GM21717 (cell line): ENCODE results near the gene PBX1.

Experiments
- ATAC-seq: cut with Tn5 transposase; IDR thresholded peaks from one replicate; pipeline ENCODE4 v1.9.1; 2021; ENCODE audit warnings: mild to moderate bottlenecking, moderate library complexity; ENCODE audit not compliant: unreplicated experiment

Gene PBX1

DNA sequence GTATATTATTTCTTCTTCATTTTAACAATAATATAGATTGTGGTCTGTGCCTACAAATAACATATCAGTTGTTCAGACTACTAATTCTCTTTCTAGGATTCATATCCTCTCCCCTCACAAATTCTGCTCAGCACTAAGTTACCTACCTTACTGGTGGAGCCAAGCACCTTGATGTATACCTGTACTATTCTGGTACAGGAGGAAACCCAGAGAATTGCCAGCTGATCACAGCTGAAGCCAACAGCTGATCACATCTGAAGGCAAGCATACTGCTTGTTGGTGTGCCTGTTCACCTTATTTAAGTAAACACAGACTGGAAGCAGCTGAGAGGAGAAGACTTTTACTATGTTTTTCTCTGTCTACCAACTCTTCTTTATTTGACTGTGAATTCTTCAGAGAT is 101.8 kb downstream of the PBX1 start:
- no peak for ATAC-seq

DNA sequence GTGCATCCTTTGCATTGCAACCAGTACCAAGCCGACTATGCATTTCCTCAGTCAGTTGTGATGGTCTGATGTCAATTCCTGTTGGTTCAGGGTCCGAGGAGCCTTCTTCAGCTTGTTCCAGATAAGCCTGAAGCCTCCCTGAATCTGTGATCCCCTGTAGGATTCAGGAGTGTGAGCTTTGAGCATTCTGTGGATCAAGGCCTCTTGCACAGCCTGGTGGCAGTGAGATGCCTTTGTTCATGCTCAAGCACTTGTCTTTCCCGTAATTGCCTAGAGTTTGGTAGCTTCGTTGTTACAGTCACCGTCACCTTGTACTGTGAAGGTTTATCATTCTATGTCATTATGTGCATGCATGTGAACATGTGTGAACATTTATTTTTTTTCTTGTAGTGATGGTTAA is 103.5 kb downstream of the PBX1 start:
- ATAC-seq = no peak

DNA sequence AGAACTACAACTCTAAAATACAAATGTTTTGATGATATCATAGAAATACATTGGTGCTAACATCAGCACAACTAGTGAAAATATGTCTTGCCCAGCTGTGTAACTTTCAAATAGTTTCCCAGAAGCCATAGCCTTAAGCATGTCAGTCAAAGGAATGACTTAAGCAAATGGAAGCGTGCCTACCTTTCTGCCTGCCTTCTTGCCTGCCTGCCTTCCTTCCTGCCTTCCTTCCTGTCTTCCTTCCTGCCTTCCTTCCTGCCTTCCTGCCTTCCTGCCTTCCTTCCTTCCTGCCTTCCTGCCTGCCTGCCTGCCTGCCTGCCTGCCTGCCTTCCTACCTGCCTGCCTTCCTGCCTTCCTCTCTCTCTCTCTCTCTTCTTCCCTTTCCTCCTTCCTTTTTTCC is 104.0 kb downstream of the PBX1 start:
- no peak for ATAC-seq

DNA sequence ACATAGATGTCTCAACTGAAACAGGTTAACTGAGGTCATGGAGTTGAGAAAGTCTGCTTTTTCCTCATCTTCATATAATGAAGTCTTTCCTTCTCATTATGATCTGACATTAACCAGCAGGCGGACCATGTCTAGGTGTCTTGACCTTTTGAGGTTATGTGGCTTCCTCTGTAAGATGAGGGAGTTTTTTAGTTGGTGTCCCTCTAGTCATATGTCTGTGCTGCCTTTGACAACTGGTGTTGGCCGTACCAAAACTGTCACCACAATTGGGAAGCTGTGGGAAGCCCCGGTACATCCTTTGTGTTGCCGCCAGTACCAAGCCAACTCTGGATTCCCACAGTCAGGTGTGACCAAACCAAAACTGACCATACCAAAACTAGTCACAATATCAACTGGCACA is 105.1 kb downstream of the PBX1 start:
- no peak for ATAC-seq

DNA sequence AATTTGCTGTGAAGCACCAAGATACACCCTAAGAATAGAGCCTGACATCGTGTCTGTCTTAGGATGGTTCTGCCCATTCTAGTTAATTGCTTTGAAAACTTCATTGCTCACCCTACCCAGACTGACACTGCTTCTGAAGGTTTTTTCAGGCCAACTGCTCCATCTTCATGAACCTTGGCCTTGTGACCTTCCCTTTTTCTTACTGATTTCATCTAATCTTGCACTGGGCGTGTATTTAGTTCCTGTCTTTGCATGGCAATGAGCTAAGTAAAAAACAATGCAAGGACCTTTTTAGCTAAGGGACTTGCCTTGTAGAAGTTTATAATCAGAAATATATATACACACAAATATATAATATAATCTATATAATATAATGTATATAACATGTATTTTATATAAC is 108.0 kb downstream of the PBX1 start:
- ATAC-seq = no peak

DNA sequence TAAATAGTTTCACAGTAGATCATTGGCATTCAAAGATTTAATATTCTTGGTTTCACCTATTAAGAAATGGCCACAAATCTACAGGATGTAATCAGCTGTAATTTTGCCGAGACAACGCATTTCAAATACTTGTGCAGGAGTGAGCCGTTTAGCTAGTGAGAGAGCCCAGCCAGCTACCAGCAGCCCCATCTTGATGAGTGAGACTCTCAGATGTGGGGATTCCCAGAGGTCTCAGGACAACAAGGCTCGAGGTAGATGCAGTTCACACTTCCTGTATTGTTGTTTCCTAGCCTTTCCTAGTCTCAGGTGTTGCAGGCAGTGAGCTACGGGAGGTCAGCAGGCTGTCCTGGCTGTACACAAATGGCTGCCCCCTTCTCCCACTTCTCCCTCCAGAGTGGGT is 108.6 kb downstream of the PBX1 start:
- ATAC-seq = no peak

DNA sequence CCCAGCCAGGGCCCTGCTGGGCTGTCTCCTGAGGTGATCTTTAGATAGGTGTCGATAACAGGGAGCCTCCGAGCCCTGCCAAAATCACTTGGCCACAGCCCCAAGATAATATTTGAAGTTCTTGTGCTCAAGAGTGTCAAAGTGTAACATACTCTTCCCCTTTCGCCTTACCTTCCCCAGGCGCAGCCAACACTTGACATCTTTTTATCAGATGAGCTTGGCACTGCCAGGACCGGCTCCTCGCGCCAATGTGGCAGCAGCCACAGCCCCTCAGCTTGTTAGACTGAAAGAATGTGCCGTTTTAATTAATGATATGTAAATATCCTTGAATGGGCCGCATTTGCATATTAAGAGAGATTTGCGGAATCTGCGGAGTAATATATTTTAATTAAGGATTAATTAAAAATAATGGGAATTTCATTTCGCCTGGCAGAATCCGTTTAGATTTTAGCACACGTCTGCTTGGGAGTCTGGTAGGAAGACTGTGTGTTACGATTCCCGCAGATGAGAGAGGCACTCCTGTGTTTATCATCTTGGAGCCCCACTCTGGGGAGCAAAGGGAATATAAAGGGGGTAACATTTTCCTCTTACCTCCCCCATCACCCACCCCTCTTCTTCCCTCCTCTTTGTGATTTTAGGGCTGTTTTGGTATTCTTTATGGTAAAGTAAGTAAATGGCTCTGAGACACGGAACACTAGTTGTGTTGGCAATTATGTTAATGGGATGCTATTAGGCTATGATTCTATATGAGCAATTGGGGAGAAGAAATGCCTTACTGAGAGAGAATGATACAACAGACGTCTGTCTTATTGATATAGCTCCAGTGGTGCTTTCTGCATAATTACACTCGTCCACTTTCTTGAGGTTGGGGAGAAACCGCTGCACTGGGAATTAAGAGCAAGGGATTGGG is 109.8 kb downstream of the PBX1 start:
- no peak for ATAC-seq

DNA sequence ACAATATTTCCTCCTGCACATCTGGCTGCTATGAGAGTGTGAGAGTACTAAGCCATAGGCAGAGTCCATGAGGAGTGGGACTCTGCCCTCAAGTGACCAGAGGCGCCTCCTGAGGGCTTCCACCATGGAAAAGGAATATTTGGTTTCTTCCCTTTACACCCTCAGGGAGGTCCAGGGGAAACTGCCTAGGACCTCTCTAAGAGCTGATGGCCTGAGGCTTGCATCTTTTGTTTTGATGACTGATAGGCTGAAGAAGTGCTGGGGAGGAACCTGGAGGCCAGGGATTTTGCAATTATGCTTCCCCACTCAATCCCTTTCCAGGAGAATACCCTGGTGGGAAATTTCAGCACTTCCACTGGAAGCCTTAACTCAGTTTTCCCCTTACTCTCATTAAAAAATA is 111.0 kb downstream of the PBX1 start:
- no peak for ATAC-seq

DNA sequence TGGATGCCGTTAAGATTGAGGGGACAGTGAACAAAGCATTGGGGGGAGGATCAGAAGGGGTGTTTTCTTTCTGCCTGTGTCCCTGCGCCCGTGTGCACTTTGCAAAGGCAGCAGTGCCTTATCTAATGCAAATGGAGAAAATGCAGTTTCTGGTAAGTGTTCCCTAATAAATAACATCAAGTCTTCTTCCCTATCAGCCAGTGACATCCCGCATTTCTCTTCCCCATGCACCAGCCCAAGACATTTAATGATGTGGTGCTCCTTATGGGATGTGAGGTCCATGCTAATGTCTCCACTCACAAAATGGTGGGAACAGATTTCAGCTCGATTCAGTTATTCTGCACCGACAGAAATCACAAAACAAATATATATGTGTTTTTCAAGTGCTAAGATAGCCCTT is 111.8 kb downstream of the PBX1 start:
- no peak for ATAC-seq

DNA sequence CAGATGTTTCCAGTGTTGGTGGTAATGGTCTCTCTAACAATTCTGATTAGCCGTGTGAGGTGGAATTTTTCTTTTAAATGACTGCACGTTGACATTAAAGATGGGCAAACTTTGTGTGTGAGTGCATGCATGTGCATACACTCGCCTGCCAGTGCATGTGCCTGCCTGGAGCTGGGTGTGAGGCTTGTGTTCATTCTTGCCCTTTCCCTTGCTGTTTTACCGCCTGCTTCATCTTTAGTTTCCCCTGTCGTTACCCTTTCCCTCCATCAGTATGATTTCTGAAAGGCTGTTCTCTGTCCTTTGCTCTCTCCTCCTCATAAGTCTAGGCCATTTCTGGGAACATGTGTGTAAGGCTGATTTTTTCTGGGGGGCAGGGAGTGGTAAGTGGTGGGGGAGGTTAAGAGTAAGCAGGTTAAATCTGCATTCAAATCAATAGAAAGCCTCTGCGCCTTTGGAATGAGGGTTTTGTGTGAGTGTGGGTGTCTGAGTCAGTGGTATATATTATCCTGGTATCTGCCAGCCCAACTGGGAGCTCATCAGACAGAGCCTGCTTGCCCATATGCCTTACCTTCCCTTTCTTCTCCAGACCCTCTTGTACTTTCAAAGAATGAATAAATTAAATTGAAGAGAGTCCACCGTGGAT is 112.5 kb downstream of the PBX1 start:
- no peak for ATAC-seq

DNA sequence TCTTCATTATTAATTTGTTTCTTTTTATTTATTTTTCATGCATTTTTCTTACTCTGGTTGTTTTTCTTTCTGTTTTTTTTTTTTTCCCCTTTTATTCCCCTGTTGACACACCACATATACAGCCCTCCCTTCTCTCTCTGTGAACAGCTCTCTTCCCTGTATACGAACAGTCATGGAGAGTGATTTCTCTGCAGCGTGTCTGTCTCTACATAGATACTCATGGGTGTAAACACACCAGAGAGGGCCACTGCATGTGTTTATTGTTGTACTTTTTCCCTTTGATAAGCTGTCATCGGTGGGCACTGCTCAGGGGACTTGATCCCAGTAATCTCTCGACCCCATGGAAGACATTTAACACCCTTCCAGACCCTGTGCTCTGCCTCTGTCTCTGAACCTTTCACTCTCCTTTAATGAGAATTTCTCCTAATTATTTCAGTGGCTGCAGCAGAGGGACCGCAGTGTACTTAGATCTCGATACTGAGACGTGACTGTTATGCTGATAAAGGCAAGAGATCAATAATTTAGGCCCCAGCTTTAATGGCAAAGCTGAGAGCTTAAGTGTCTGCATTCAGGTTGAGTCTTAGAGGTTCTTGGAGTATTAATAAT is 113.1 kb downstream of the PBX1 start:
- no peak for ATAC-seq

DNA sequence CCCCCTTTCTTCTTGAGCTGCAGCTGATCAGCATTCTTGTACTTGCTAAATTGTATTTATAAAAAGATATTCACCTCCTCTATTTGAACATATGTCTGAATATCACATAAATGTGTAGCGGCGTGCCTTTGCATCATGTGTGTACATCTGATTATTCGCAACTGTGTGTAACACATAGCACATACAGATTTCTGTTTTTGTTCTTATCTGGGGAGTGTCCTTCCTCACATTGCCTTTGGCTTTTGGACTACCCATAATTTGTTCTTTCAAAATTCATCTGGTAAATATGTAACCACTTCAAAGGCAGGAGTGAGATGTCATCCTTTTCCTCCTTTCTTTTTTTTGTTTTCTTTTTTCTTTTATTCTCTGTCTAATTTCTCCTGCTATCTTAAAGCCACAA is 113.6 kb downstream of the PBX1 start:
- ATAC-seq = no peak

DNA sequence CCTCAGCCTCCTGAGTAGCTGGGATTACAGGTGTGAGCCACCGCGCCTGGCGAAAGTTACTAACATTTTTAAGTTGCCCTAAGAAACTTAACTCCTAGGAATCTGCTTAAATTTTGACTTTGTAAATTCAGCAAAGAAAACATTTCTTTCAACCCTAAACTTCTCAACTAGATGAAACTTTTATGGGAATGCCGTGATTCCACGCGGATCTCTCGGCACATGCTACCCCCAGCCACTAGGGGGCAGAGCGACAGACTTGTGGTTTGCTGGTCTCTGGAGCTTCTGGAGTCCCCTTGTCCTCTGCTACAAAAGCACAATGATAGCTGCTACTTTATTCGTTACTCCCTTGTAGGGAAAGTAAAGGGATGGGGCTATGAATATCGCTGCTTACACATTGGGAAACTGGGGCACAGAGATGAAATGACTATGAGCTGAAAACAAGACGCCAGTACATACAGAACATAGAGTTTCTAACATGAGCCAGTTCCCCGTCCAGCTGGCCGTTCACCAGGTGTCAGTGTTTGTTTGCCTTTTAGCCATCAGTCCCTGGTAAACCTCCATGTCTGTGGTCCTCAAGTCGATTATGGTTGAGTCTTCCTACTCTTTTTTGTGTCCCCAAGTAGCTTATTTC is 114.7 kb downstream of the PBX1 start:
- ATAC-seq = no peak

DNA sequence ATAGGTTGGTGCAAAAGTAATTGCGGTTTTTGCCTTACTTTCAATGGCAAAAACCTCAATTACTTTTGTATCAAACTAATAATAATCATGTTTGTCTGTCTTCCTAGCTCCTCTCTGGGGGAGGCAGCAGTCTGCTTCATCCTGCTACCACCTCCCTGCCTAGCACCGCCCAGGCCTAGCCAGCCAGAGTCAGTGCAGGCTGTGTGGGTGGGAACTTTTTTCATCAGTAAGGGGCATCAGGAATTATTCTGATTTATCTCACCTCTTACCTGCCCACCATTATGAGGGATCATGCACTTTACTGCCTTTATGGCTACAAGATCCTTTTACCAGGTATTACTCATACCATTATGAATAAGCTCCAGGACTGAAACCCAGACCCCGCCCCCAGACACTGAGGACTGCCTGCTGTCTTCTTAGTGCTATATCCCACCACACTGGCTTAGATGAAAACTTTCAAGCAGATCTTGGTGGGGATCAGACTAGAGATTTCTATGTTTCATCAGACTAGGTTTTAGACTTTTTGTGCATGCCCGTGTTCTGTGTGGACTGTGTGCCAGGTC is 116.4 kb downstream of the PBX1 start:
- ATAC-seq = no peak

DNA sequence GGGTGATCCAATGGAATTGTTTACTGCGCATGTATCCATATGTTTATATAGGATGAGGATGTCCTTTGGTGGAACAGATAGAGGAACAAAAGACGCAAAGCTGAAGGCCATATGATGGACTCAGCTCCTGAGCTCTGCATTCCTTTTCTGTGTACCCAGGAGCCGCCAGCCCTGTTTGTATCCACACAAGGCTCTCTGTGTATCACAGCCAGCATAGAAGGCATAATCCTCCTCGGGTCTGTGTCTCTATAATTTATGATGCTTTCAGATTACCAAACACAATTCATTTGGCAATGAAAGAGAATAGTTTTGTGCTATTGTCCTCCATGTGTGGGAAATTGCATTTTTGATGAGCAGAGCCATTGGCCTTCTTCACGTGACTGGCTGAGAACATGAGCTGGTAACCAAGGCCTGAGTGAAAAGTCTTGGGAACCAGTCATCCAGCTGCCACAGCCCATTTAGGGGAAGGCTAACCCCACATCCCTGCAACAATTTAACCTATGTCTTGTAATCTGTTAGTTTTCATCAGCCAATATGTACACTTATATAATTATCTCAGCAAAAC is 119.2 kb downstream of the PBX1 start:
- no peak for ATAC-seq

DNA sequence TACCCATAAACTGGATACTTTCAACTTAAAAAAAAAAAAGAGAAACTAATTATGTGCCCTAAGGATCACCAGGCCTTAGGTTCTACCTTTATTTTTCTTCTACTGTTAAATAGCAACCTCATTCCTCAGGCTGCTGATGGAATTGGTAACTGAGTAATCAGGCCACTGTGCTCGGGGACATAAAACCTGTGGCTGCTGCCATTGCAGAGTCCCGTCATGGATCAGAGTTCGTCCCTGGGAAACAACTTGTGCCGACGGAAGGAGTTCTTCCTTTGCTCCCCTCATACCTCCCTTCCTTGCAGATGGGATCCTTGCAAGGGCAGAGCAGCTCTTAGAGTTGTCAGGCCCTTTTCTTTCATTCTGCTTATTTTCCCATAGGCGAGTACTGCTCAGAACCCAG is 123.6 kb downstream of the PBX1 start:
- ATAC-seq = no peak

DNA sequence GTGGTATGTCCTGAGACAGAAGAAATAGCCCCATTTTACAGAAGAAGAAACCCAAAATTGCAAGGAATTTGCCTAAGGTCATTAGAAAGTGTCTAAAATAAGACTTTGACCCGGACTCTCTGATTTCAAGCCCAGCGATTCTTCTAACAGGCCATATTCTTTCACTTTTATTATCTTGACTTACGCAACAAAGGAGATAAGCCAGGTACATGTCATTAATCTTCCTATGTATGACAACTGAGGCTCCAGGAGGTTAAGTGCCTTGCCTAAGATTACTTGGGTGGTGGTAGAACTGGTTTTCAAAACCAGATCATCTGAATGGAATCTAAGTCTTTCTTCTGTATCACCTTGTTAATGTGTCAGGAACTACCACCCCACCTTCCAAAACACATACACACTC is 124.3 kb downstream of the PBX1 start:
- no peak for ATAC-seq

DNA sequence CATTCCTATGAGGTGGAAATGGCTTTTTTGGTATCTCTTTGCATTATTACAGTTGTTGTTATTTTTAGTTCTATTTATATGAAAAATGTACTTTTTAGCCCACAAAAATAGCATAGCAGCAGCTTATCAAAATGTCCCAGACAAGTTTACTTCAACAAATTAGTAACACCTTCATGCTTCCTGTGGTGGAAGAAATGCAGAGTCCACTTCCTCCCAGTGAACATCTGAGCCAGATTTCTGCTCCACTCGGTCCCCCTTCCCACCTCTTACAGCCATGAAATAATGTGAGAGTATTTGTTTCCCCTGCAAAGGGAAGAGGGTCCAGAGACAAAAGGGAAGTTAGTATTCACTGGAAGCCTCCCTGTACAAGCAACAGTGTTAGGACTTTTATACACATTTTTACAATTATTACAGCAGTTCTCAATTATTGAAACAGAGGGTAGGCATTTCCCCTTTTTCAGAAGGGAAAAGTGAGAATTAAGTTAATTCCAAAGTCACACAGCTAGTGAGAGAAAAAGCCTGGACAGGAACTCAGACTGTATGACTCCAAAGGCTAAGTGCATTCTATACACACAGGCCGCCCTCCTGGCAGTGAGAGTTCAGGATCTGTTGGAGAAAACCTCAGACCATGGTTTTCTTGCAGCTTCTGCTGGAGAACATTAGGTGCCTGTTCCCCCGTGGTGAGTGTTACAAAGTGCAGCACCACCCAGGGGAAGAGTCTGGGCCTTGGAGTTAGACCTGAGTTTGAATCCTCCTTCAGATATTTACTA is 126.5 kb downstream of the PBX1 start:
- ATAC-seq = no peak

DNA sequence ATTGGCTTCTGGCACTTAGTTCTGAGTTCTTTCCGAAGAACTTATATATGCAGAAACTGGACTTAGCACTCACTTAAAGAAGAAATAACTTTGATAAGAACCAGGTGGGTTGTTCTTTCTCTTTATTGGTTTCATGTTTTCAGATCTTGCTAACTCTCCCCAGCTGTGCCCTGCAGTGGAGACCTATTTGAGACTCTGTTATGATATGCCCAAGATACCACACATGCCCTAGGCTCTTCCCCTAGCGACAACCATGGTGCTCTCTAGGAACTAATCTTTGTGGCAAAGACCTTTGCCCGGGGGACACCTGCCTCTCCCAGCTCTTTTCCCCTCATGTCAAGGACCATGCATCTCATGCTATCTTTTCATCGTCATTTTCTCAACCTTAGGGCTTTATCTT is 128.8 kb downstream of the PBX1 start:
- ATAC-seq = no peak

DNA sequence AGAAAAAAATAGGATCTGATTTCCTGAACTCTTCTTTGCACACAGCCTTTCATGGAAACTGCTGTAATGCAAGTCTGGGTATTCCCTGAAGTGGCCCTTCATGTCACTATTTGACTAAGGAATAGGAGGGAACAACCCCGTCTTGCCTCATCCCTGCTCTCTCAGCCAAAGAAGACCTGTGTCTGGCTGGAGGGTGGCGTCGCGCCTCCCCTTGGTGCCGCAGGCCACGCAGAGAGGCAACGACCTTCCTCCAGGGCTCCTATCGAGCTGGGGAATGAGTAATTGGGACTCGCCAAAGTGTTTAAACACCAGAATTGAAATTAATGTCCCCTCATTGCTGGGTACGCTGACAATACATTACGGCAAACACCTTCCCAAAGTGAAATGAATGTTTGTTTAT is 129.8 kb downstream of the PBX1 start:
- no peak for ATAC-seq
